Peyer's patch (tissue), 4 donors: ENCODE results near the gene HOXB5.

Source experiments
- CTCF ChIP-seq, 6 experiments: fragments of 450-650 bp in 4 of 6; fragments of 200-600 bp in 2 of 6; sonication (generic) in 1 of 6; IDR thresholded peaks; one replicate each; pipeline ENCODE4 v1.5.1; 2017 to 2019; ENCODE audit warnings: antibody characterized with exemption in 6 of 6, mild to moderate bottlenecking in 3 of 6, moderate library complexity in 1 of 6
- POLR2A ChIP-seq, 2 donors: fragments of 450-650 bp; IDR thresholded peaks; one replicate each; pipeline ENCODE4 v1.5.1; 2017; ENCODE audit warnings: antibody characterized with exemption in 2 of 2, mild to moderate bottlenecking in 2 of 2, moderate library complexity in 2 of 2

GRCh38 chr17:48605991-48606891 lies 12.7 kb upstream of the HOXB5 start:
- TF ChIP-seq CTCF (IDR thresholded peaks at IDR 0.05) (no peak), POLR2A (IDR thresholded peaks at IDR 0.05) (no peak)
